ENCODE results near the gene BEND3.

Gene BEND3

GRCh38 chr6:107105511-107106116, 9.7 kb downstream of the BEND3 start:
- ChIA-PET CTCF (no interaction called here), POLR2A (interaction anchor here (2.1 kb wide), 1 partner anchor 10 kb away, joined by 9 read pairs; the partner anchor contains the start of gene BEND3)
- TF ChIP-seq ELF4 (IDR thresholded peaks at IDR 0.05) (no peak), ZNF384 (IDR thresholded peaks at IDR 0.05) (no peak), LEF1 (IDR thresholded peaks at IDR 0.05; ENCODE audit: borderline replicate concordance) (no peak), SUZ12 (IDR thresholded peaks at IDR 0.05) (no peak), CTBP1 (IDR thresholded peaks at IDR 0.05; ENCODE audit: borderline replicate concordance) (no peak), PKNOX1 (IDR thresholded peaks at IDR 0.05) (no peak), FOXK2 (IDR thresholded peaks at IDR 0.05) (no peak)
- DNase-seq (ENCODE audit: extremely low spot score), result no peak

- TF ChIP-seq CTBP1 (IDR thresholded peaks at IDR 0.05; ENCODE audit: borderline replicate concordance) (no peak), FOXM1 (IDR thresholded peaks at IDR 0.05; ENCODE audit: borderline replicate concordance) (no peak), ELF4 (IDR thresholded peaks at IDR 0.05) (no peak), FOXK2 (IDR thresholded peaks at IDR 0.05) (no peak), PKNOX1 (IDR thresholded peaks at IDR 0.05) (no peak), LEF1 (IDR thresholded peaks at IDR 0.05; ENCODE audit: borderline replicate concordance) (no peak), SUZ12 (IDR thresholded peaks at IDR 0.05) (no peak), FOXA1 (IDR thresholded peaks at IDR 0.05) (no peak), TARDBP (IDR thresholded peaks at IDR 0.05) (no peak), HDGF (IDR thresholded peaks at IDR 0.05; ENCODE audit: borderline replicate concordance) (no peak), ARNT (IDR thresholded peaks at IDR 0.05) (no peak), ZNF384 (IDR thresholded peaks at IDR 0.05) (no peak), SP1 (IDR thresholded peaks at IDR 0.05) (no peak), L3MBTL2 (conservative IDR thresholded peaks at IDR 0.05) (no peak), NFRKB (IDR thresholded peaks at IDR 0.05) (no peak), BHLHE40 (IDR thresholded peaks at IDR 0.05; ENCODE audit: borderline replicate concordance) (no peak)
- POLR2A ChIA-PET, result no interaction called here
- CTCF ChIA-PET, result no interaction called here
- DNase-seq (ENCODE audit: extremely low spot score), result no peak
Observed at GRCh38 chr6:107103082-107103481, 12.2 kb downstream of the BEND3 start.

GRCh38 chr6:107102414-107102805, 12.9 kb downstream of the BEND3 start:
- ChIA-PET POLR2A (no interaction called here), CTCF (no interaction called here)
- no peak for DNase-seq (ENCODE audit: extremely low spot score)
- TF ChIP-seq ELF4 (IDR thresholded peaks at IDR 0.05), result no peak

GRCh38 chr6:107101686-107102413, 13.5 kb downstream of the BEND3 start:
- DNase-seq (ENCODE audit: extremely low spot score), result no peak
- ChIA-PET CTCF (no interaction called here), POLR2A (no interaction called here)
- TF ChIP-seq BHLHE40 (IDR thresholded peaks at IDR 0.05; ENCODE audit: borderline replicate concordance) (no peak), CTBP1 (IDR thresholded peaks at IDR 0.05; ENCODE audit: borderline replicate concordance) (no peak), FOXA1 (IDR thresholded peaks at IDR 0.05) (no peak), FOXK2 (IDR thresholded peaks at IDR 0.05) (no peak), ZNF384 (IDR thresholded peaks at IDR 0.05) (no peak), FOXM1 (IDR thresholded peaks at IDR 0.05; ENCODE audit: borderline replicate concordance) (no peak), PKNOX1 (IDR thresholded peaks at IDR 0.05) (no peak), NFRKB (IDR thresholded peaks at IDR 0.05) (no peak), SUZ12 (IDR thresholded peaks at IDR 0.05) (no peak), ELF4 (IDR thresholded peaks at IDR 0.05) (no peak)

DNA sequence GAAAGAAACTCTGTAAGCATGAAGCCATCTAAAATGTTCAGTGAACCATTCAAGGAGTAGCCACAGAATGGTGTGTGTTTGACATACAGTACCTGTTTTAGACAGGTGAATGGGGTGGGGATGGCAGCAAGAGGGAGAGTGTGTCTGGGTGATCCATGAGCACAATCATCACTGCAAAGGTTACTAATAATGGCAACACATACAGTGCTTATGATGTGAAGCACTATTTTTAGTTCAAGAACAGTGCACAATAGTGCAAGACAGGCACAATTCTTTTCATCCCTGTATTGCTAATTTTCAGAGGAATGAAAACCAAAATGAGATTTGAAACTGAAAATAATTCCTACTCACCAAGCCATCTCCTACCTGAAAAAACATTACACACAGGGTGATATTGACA, 14.1 kb downstream of the BEND3 start:
- POLR2A ChIA-PET, result no interaction called here
- TF ChIP-seq FOXA1 (IDR thresholded peaks at IDR 0.05) (no peak), FOXK2 (IDR thresholded peaks at IDR 0.05) (no peak), ELF4 (IDR thresholded peaks at IDR 0.05) (no peak), NFRKB (IDR thresholded peaks at IDR 0.05) (no peak), HDGF (IDR thresholded peaks at IDR 0.05; ENCODE audit: borderline replicate concordance) (no peak), ARNT (IDR thresholded peaks at IDR 0.05) (no peak), FOXM1 (IDR thresholded peaks at IDR 0.05; ENCODE audit: borderline replicate concordance) (no peak), L3MBTL2 (conservative IDR thresholded peaks at IDR 0.05) (no peak), BHLHE40 (IDR thresholded peaks at IDR 0.05; ENCODE audit: borderline replicate concordance) (no peak), CTBP1 (IDR thresholded peaks at IDR 0.05; ENCODE audit: borderline replicate concordance) (no peak), SUZ12 (IDR thresholded peaks at IDR 0.05) (no peak), PKNOX1 (IDR thresholded peaks at IDR 0.05) (no peak), SP1 (IDR thresholded peaks at IDR 0.05) (no peak), ZNF384 (IDR thresholded peaks at IDR 0.05) (no peak), LEF1 (IDR thresholded peaks at IDR 0.05; ENCODE audit: borderline replicate concordance) (no peak), TARDBP (IDR thresholded peaks at IDR 0.05) (no peak)
- CTCF ChIA-PET, result no interaction called here
- no peak for DNase-seq (ENCODE audit: extremely low spot score)
